ENCODE results near the gene TEPSIN.

DNA sequence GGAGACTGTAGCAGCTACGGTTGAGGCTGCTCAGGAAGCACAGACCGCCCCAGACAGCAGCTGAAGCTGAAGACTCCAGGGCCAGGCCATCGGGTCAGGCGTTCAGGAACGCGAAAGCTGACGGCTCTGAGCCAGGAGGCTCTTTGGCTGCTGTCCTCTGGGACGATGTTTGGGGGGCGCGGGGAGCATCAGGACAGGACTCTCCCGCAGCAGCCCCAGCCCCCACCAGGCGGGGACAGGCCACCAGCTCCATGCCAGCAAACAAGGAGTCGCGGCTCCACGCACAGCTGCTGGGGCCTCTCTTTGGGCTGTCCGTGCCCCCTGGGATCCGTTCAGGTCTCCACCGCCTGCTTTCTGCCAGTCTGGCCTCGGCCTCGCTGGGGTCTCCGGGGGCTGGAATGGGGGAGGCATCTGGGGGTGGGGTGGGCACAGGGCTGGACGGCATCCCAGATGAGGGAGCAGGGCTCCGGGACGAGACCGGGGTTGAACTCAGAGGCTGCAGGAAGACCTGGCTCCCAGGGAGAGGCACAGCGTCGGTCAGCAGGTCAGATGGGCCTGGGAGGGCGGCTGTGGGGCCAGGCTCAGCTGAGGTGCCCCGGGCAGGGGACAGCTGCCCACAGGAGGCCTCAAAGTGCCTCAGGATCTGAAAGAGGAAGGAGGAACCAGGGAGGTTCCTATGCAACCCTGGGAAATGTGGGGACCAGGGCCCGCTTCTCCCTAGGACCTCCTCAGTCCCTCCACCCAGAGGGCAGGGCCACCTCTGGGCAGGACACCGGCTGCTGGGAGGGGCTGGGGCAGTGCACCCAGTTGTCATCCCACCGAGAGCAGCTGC, 9.8 kb downstream of the TEPSIN start:
- TF ChIP-seq, protein P1, sequence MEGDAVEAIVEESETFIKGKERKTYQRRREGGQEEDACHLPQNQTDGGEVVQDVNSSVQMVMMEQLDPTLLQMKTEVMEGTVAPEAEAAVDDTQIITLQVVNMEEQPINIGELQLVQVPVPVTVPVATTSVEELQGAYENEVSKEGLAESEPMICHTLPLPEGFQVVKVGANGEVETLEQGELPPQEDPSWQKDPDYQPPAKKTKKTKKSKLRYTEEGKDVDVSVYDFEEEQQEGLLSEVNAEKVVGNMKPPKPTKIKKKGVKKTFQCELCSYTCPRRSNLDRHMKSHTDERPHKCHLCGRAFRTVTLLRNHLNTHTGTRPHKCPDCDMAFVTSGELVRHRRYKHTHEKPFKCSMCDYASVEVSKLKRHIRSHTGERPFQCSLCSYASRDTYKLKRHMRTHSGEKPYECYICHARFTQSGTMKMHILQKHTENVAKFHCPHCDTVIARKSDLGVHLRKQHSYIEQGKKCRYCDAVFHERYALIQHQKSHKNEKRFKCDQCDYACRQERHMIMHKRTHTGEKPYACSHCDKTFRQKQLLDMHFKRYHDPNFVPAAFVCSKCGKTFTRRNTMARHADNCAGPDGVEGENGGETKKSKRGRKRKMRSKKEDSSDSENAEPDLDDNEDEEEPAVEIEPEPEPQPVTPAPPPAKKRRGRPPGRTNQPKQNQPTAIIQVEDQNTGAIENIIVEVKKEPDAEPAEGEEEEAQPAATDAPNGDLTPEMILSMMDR (IDR thresholded peaks at IDR 0.05), result no peak
- TF ChIP-seq POLR2A (IDR thresholded peaks at IDR 0.05), result no peak
- no peak for TF ChIP-seq POLR2AphosphoS5 (IDR thresholded peaks at IDR 0.05)

Data from upper lobe of left lung (tissue), 4 donors.